Bladder microvascular endothelial cell (primary cell): ENCODE results near the gene OPCML. TPM values are rescaled to one million over a fixed set of nuclear protein-coding genes. Genes with fewer than 3 reads are reported as not detected.

ENCODE experiments used
- total RNA-seq: library from RNA; depleted of rRNA; stranded (reverse); fragments of >200 nt; gene quantifications from 2 replicates; pipeline ENCODE4 v1.2.3, GENCODE V29; 2014

OPCML gene
- total RNA-seq = 0.31 TPM in 1 of 2 replicates, not detected in the other

DNA sequence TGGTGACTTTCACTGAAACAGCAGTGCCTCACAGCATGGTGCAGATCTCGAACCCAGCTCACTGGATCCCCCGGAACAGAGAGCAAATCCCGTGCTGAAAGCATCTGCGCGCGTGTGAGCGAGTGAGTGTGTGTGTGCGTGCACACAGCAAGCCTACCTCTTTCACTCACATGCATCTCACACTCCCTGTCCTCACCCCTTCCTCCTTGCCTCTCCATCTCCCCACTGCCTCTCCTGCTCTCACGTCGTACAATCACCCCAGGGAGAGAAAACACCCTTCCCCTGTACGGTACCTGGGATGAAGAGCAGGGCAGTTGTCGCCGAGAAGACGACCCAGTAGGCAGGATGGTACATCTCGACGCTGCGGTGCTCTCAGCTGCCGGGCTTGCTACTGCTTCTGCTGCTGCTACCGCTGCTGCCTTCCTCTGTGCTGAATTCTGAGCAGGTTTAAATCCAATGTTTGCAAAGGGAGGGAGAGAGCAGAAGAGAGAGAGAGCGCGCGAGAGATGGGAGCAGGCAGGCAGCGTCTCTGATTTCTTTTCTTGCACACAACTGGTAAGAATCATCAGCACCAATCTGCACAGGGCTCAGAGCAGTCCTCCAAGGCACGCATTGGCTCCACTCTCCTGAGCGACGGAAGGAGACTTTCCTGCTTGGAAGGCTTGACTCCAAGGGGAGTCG, at the start of gene OPCML:
Gene OPCML (minus strand): TSS at position 531 of the 681 bp plus-strand sequence.

